Uterus (tissue), 2 donors: ENCODE measurements around the gene IRAK1.

Source experiments
- CTCF ChIP-seq, 4 experiments: fragments of 200-600 bp in 2 of 4; fragments of 450-650 bp in 2 of 4; sonication (generic) in 2 of 4; IDR thresholded peaks; one replicate each; pipeline ENCODE4 v1.5.1; 2016 to 2019; ENCODE audit warnings: antibody characterized with exemption in 4 of 4, mild to moderate bottlenecking in 2 of 4, moderate library complexity in 1 of 4
- POLR2A ChIP-seq, 2 donors: fragments of 450-650 bp; IDR thresholded peaks; one replicate each; pipeline ENCODE4 v1.6.1; 2016; ENCODE audit warnings: antibody characterized with exemption in 2 of 2, mild to moderate bottlenecking in 1 of 2, moderate library complexity in 1 of 2

DNA sequence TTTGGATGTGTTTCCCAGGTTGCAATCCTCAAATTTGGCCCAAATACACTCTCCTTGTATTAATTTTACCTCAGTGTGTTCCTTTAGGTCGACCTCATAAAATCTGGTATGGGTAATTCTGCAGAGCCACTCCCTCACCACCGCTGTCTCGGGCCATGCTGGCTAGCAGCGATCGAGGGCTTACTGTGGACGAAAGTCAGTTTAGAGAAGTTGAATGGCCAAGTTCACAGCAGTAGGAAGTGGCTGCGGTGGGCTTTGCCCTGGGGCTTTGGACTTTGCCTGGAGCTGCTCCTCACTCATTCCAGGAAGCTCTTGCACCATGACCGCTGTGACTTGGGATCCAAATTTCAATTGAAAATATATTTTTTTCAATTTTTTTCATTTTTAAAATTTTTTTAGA, 27.5 kb downstream of the IRAK1 start:
- TF ChIP-seq CTCF (IDR thresholded peaks at IDR 0.05) (no peak), POLR2A (IDR thresholded peaks at IDR 0.05) (no peak)
